ENCODE measurements around the gene DENND1A. TPM values are rescaled to one million over a fixed set of nuclear protein-coding genes. Genes with fewer than 3 reads are reported as not detected.

Gene DENND1A
- total and polyA plus RNA-seq, 2 of the 13 experiments (the other 11 are each of a cell fraction or from before 2014, with no cell fraction given), result 14.8 to 30.1 TPM

DNA sequence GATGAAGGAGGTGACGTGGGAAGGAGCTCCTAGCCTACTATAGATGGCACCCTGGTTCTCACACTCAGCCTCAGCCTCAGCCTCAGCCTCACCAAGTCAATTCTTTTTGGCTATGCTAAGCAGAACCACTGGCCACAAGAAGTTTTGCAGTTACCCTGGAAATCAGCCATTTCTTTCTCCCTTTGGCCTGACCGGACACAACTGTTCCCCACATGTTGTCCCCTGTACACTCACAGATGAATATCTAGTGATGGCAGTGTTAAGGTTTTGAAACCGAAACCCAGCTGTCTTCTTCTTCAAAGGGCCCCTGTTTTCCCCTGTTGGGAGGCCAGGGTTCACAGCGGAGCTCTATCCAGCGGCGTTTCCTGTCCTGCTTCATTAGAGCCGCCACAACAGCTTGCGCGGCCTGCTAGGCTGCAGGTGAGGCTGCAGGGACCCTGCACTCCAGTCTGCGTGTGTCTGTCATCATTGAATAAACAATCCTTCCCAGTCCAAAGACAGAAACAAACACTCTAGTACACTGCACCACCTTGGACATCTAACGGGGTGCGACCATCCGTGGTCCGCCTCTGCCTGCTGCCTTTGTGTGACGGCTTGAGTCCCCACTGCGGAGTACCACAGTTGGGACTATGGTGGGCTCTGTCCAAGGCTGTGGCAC is 250.5 kb downstream of the DENND1A start (continued):
- TF ChIP-seq NR2F2 (IDR thresholded peaks at IDR 0.05; ENCODE audit: borderline replicate concordance, low read depth) (no peak), CENPT (CRISPR knock-in tag; IDR thresholded peaks at IDR 0.05; ENCODE audit: low read depth) (no peak), ZNF792 (CRISPR knock-in tag; IDR thresholded peaks at IDR 0.05) (no peak), CC2D1A (CRISPR knock-in tag; IDR thresholded peaks at IDR 0.05) (no peak), KDM4B (CRISPR knock-in tag; IDR thresholded peaks at IDR 0.05) (no peak), SMAD3 (CRISPR knock-in tag; IDR thresholded peaks at IDR 0.05) (peak; percentile 41; the same call in 1 of the 2 replicates), ZNF496 (CRISPR knock-in tag; IDR thresholded peaks at IDR 0.05; ENCODE audit: insufficient replicate concordance) (no peak), ZNF629 (CRISPR knock-in tag; conservative IDR thresholded peaks at IDR 0.05) (no peak), NR2C2 (CRISPR knock-in tag; IDR thresholded peaks at IDR 0.05; ENCODE audit: borderline replicate concordance) (no peak), MYPOP (CRISPR knock-in tag; IDR thresholded peaks at IDR 0.05) (no peak), ARHGAP35 (CRISPR knock-in tag; IDR thresholded peaks at IDR 0.05; ENCODE audit: borderline replicate concordance) (no peak), ZNF501 (CRISPR knock-in tag; IDR thresholded peaks at IDR 0.05) (peak; percentile 89), SKI (IDR thresholded peaks at IDR 0.05; ENCODE audit: partially characterized antibody) (peak; percentile 84), SMAD1 (CRISPR knock-in tag; IDR thresholded peaks at IDR 0.05; ENCODE audit: borderline replicate concordance, low read depth) (no peak), TP53 (CRISPR knock-in tag; conservative IDR thresholded peaks at IDR 0.05) (no peak), HOXA3 (CRISPR knock-in tag; IDR thresholded peaks at IDR 0.05) (peak; percentile 57; the same call in 1 of the 2 replicates), SOX6 (IDR thresholded peaks at IDR 0.05) (no peak), SOX6 (CRISPR knock-in tag; IDR thresholded peaks at IDR 0.05) (peak; percentile 63), THAP7 (CRISPR knock-in tag; IDR thresholded peaks at IDR 0.05) (no peak), KLF9 (CRISPR knock-in tag; IDR thresholded peaks at IDR 0.05; ENCODE audit: low read depth) (no peak), SRY (CRISPR knock-in tag; IDR thresholded peaks at IDR 0.05) (no peak), CREB1 (IDR thresholded peaks at IDR 0.05) (no peak), CREB1 (CRISPR knock-in tag; IDR thresholded peaks at IDR 0.05) (no peak), TGIF2 (CRISPR knock-in tag; IDR thresholded peaks at IDR 0.05) (no peak)
- TF ChIP-seq, protein P1, sequence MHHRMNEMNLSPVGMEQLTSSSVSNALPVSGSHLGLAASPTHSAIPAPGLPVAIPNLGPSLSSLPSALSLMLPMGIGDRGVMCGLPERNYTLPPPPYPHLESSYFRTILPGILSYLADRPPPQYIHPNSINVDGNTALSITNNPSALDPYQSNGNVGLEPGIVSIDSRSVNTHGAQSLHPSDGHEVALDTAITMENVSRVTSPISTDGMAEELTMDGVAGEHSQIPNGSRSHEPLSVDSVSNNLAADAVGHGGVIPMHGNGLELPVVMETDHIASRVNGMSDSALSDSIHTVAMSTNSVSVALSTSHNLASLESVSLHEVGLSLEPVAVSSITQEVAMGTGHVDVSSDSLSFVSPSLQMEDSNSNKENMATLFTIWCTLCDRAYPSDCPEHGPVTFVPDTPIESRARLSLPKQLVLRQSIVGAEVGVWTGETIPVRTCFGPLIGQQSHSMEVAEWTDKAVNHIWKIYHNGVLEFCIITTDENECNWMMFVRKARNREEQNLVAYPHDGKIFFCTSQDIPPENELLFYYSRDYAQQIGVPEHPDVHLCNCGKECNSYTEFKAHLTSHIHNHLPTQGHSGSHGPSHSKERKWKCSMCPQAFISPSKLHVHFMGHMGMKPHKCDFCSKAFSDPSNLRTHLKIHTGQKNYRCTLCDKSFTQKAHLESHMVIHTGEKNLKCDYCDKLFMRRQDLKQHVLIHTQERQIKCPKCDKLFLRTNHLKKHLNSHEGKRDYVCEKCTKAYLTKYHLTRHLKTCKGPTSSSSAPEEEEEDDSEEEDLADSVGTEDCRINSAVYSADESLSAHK (CRISPR knock-in tag; IDR thresholded peaks at IDR 0.05; ENCODE audit: borderline replicate concordance), result no peak
- TF ChIP-seq, protein P2, sequence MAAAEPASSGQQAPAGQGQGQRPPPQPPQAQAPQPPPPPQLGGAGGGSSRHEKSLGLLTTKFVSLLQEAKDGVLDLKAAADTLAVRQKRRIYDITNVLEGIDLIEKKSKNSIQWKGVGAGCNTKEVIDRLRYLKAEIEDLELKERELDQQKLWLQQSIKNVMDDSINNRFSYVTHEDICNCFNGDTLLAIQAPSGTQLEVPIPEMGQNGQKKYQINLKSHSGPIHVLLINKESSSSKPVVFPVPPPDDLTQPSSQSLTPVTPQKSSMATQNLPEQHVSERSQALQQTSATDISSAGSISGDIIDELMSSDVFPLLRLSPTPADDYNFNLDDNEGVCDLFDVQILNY (CRISPR knock-in tag; conservative IDR thresholded peaks at IDR 0.05), result no peak
- TF ChIP-seq, protein P3, sequence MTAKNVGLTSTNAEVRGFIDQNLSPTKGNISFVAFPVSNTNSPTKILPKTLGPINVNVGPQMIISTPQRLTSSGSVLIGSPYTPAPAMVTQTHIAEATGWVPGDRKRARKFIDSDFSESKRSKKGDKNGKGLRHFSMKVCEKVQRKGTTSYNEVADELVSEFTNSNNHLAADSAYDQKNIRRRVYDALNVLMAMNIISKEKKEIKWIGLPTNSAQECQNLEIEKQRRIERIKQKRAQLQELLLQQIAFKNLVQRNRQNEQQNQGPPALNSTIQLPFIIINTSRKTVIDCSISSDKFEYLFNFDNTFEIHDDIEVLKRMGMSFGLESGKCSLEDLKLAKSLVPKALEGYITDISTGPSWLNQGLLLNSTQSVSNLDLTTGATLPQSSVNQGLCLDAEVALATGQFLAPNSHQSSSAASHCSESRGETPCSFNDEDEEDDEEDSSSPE (CRISPR knock-in tag; IDR thresholded peaks at IDR 0.05), result no peak
